GM23338 (cell line): Measurements from ENCODE around the gene STK39. TPM values are rescaled to one million over a fixed set of nuclear protein-coding genes. Genes with fewer than 3 reads are reported as not detected.

Experiments
- ATAC-seq: fragments of 200-7000 bp; cut with Tn5 transposase; 3 replicates; pipeline ENCODE4 v1.9.1; 2020
- DNase-seq: peaks from one replicate; pipeline ENCODE4 v3.0.0-alpha.2; 2015; ENCODE audit warnings: low spot score
- H2AFZ ChIP-seq: fragments of 200-600 bp; sonication (generic); 2 replicates; pipeline ENCODE4 v1.8.0; 2016; ENCODE audit warnings: antibody characterized with exemption, mild to moderate bottlenecking, moderate library complexity
- H3F3A ChIP-seq: fragments of 200-600 bp; sonication (generic); replicated peaks from 2 replicates; pipeline ENCODE4 v1.8.0; 2017; ENCODE audit warnings: antibody characterized with exemption, mixed run types, low read depth
- H3K27ac ChIP-seq: fragments of 200-600 bp; sonication (generic); 2 replicates; pipeline ENCODE4 v1.6.1; 2016; ENCODE audit warnings: low read depth
- H3K27me3 ChIP-seq: fragments of 200-600 bp; sonication (generic); 2 replicates; pipeline ENCODE4 v1.8.0; 2016; ENCODE audit warnings: mild to moderate bottlenecking, mixed run types, moderate library complexity; ENCODE audit not compliant: insufficient read depth
- H3K36me3 ChIP-seq: fragments of 200-600 bp; sonication (generic); 2 replicates; pipeline ENCODE4 v1.8.0; 2016; ENCODE audit warnings: mild to moderate bottlenecking; ENCODE audit not compliant: insufficient read depth
- H3K4me1 ChIP-seq: fragments of 200-600 bp; sonication (generic); 2 replicates; pipeline ENCODE4 v1.8.0; 2016; ENCODE audit warnings: mild to moderate bottlenecking, moderate library complexity; ENCODE audit not compliant: insufficient read depth
- H3K4me2 ChIP-seq: fragments of 200-600 bp; sonication (generic); 2 replicates; pipeline ENCODE4 v1.7.1; 2017; ENCODE audit warnings: mixed run types
- H3K4me3 ChIP-seq: fragments of 200-600 bp; sonication (generic); 2 replicates; pipeline ENCODE4 v1.6.1; 2016; ENCODE audit warnings: mixed run types
- H3K79me2 ChIP-seq: fragments of 200-600 bp; sonication (generic); replicated peaks from 2 replicates; pipeline ENCODE4 v1.8.0; 2017; ENCODE audit warnings: mild to moderate bottlenecking; ENCODE audit not compliant: insufficient read depth
- H3K9me2 ChIP-seq: fragments of 200-600 bp; sonication (generic); 2 replicates; pipeline ENCODE4 v1.8.0; 2017; ENCODE audit not compliant: insufficient read depth
- H4K20me1 ChIP-seq: fragments of 200-600 bp; sonication (generic); replicated peaks from 2 replicates; pipeline ENCODE4 v1.8.0; 2017; ENCODE audit warnings: mild to moderate bottlenecking; ENCODE audit not compliant: insufficient read depth
- H3K27ac Mint-ChIP-seq: 2 replicates; pipeline ENCODE4 v1.8.0; 2020; ENCODE audit warnings: inconsistent platforms, mild to moderate bottlenecking, moderate library complexity, mixed read lengths
- H3K27me3 Mint-ChIP-seq: 3 replicates; pipeline ENCODE4 v1.8.0; 2022; ENCODE audit warnings: low read depth, mild to moderate bottlenecking, moderate library complexity, mixed read lengths, inconsistent platforms; ENCODE audit not compliant: insufficient read depth, poor library complexity
- H3K36me3 Mint-ChIP-seq: 3 replicates; pipeline ENCODE4 v1.8.0; 2021; ENCODE audit warnings: low read depth, mild to moderate bottlenecking, inconsistent platforms, moderate library complexity, mixed read lengths
- H3K4me1 Mint-ChIP-seq: 3 replicates; pipeline ENCODE4 v1.8.0; 2020; ENCODE audit warnings: mild to moderate bottlenecking, inconsistent platforms, mixed read lengths
- H3K4me3 Mint-ChIP-seq: 3 replicates; pipeline ENCODE4 v1.8.0; 2021; ENCODE audit warnings: moderate library complexity, mild to moderate bottlenecking, inconsistent platforms, mixed read lengths
- H3K9me3 Mint-ChIP-seq: 3 replicates; pipeline ENCODE4 v1.8.0; 2020; ENCODE audit warnings: moderate library complexity, mild to moderate bottlenecking, inconsistent platforms, mixed read lengths
- CREB1 ChIP-seq: fragments of 250-450 bp; sonication (Bioruptor Pico); IDR thresholded peaks from 2 replicates; pipeline ENCODE4 v1.5.0; 2020; ENCODE audit warnings: low read depth, mild to moderate bottlenecking, moderate library complexity
- EZH2 ChIP-seq: fragments of 200-600 bp; sonication (generic); IDR thresholded peaks from one replicate; pipeline ENCODE4 v1.8.0; 2017; ENCODE audit warnings: antibody characterized with exemption, mild to moderate bottlenecking, low read depth; ENCODE audit not compliant: unreplicated experiment
- EZH2phosphoT487 ChIP-seq: fragments of 200-600 bp; sonication (generic); IDR thresholded peaks from one replicate; pipeline ENCODE4 v1.8.1; 2018; ENCODE audit warnings: antibody characterized with exemption; ENCODE audit not compliant: unreplicated experiment
- JUNB ChIP-seq: IDR thresholded peaks from one replicate; pipeline ENCODE4 v1.6.1; 2016; ENCODE audit warnings: antibody characterized with exemption; ENCODE audit not compliant: unreplicated experiment
- NANOG ChIP-seq: IDR thresholded peaks from 2 replicates; pipeline ENCODE4 v1.6.1; 2016; ENCODE audit warnings: antibody characterized with exemption, borderline replicate concordance
- POLR2AphosphoS5 ChIP-seq: IDR thresholded peaks from 2 replicates; pipeline ENCODE4 v1.6.1; 2016; ENCODE audit warnings: antibody characterized with exemption, low read depth
- STAT1 ChIP-seq: IDR thresholded peaks from one replicate; pipeline ENCODE4 v1.6.1; 2016; ENCODE audit warnings: antibody characterized with exemption; ENCODE audit not compliant: unreplicated experiment
- ZNF114 ChIP-seq: fragments of 250-450 bp; sonication (Bioruptor Pico); IDR thresholded peaks from 2 replicates; pipeline ENCODE4 v1.5.0; 2020; ENCODE audit warnings: mild to moderate bottlenecking, moderate library complexity
- ZNF331 ChIP-seq: fragments of 250-450 bp; sonication (Bioruptor Pico); IDR thresholded peaks from 2 replicates; pipeline ENCODE4 v1.5.0; 2020; ENCODE audit warnings: low read depth, mild to moderate bottlenecking, moderate library complexity
- polyA plus RNA-seq: library from polyadenylated mRNA; unstranded; fragments of >200 nt; fragmentation: Nextera tagmentation; extraction: Ambion mirVana; gene quantifications from 2 replicates; pipeline ENCODE4 v1.2.1, GENCODE V29; 2016
- total RNA-seq: library from RNA; depleted of rRNA; stranded (reverse); fragments of >200 nt; shearing (Covaris generic); gene quantifications from 2 replicates; pipeline ENCODE4 v1.2.3, GENCODE V29; 2014
- TF ChIP-seq, protein P1 (sequence below): fragments of 250-450 bp; sonication (Bioruptor Pico); IDR thresholded peaks from 2 replicates; pipeline ENCODE4 v1.5.0; 2020; ENCODE audit warnings: mild to moderate bottlenecking, moderate library complexity
- TF ChIP-seq, protein P2 (sequence below): IDR thresholded peaks from one replicate; pipeline ENCODE4 v1.6.1; 2018; ENCODE audit warnings: antibody characterized with exemption; ENCODE audit not compliant: unreplicated experiment
- TF ChIP-seq, protein P3 (sequence below), 2 experiments: fragments of 200-600 bp in 1 of 2; sonication (generic) in 1 of 2; conservative IDR thresholded peaks; 2 replicates each; pipeline versions ENCODE4 v1.5.1 to v1.6.1; 2016 to 2017; ENCODE audit warnings: antibody characterized with exemption in 2 of 2, low read depth in 2 of 2, mild to moderate bottlenecking in 2 of 2, moderate library complexity in 1 of 2
- TF ChIP-seq, protein P4 (sequence below): IDR thresholded peaks from 2 replicates; pipeline ENCODE4 v1.6.1; 2016; ENCODE audit warnings: antibody characterized with exemption

STK39 gene
- total and polyA plus RNA-seq, 2 experiments from 2014 or later: 9.5 to 16.9 TPM

DNA sequence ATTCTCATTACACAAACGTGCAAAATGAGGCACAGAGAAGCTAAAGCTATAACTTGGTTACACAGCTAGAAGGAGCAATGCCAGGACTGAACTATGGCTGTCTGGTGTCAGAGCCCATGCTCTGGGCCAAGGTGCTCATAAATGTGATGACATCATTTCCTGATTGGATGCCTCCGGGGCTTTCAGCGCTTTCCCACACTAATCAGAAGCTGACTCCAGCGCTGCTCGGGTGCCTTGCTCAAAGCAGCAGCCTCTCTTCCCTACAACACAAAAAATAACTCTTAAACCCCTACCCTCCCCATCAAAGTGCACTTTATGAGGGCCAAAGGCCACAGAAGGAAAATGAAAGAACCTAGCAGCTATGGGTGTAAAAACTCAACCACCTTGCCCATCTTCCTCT is 90.7 kb downstream of the STK39 start (continued):
- TF ChIP-seq ZNF114 (CRISPR knock-in tag) (no peak), EZH2phosphoT487 (no peak), JUNB (no peak), CREB1 (no peak)

DNA sequence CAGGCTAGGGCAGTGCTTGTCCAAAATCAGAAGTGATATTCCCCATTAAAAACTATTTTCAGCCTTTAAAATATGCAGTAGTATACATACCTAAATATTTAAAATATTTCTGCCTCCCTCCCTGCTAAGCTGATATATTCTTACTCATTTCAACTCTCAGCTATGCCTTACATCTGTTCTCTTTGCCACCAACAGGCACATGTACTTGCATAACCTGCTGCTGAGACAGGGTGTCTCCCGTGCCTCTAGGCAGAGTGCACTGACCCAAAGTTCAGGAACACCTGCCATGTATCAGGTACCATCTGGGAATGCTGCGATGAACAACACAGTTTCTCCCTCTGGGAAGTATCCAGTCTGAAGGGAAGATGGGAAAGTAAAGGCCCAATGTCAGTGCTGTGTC is 91.7 kb downstream of the STK39 start:
- Histone ChIP-seq H3K79me2 (no peaks in the 10 kb centered on the region), H2AFZ (no peak overlapping the region), H3K4me3 (no peak overlapping the region), H3K4me2 (no peak overlapping the region), H3F3A (no peaks in the 10 kb centered on the region), H3K27ac (no peak overlapping the region), H3K4me1 (peaks cover 4% of the 10 kb centered on the region; the same call in 1 of the 2 replicates), H4K20me1 (no peaks in the 10 kb centered on the region; the same call in 1 of the 2 replicates), H3K27me3 (no peaks in the 10 kb centered on the region), H3K36me3 (no peaks in the 10 kb centered on the region), H3K9me2 (no peaks in the 10 kb centered on the region)
- DNase-seq (no peak), ATAC-seq (no peak)
- Mint-ChIP-seq H3K9me3 (no peaks in the 10 kb centered on the region), H3K36me3 (no peaks in the 10 kb centered on the region), H3K4me3 (no peak overlapping the region), H3K4me1 (peaks cover 3% of the 10 kb centered on the region; the same call in 2 of the 3 replicates), H3K27me3 (peaks cover 2% of the 10 kb centered on the region), H3K27ac (no peak overlapping the region)
- TF ChIP-seq STAT1 (no peak), POLR2AphosphoS5 (no peak), JUNB (no peak), EZH2 (no peak), EZH2phosphoT487 (no peak), CREB1 (no peak), ZNF331 (CRISPR knock-in tag) (no peak), ZNF114 (CRISPR knock-in tag) (no peak), NANOG (no peak)
- TF ChIP-seq, protein P1, sequence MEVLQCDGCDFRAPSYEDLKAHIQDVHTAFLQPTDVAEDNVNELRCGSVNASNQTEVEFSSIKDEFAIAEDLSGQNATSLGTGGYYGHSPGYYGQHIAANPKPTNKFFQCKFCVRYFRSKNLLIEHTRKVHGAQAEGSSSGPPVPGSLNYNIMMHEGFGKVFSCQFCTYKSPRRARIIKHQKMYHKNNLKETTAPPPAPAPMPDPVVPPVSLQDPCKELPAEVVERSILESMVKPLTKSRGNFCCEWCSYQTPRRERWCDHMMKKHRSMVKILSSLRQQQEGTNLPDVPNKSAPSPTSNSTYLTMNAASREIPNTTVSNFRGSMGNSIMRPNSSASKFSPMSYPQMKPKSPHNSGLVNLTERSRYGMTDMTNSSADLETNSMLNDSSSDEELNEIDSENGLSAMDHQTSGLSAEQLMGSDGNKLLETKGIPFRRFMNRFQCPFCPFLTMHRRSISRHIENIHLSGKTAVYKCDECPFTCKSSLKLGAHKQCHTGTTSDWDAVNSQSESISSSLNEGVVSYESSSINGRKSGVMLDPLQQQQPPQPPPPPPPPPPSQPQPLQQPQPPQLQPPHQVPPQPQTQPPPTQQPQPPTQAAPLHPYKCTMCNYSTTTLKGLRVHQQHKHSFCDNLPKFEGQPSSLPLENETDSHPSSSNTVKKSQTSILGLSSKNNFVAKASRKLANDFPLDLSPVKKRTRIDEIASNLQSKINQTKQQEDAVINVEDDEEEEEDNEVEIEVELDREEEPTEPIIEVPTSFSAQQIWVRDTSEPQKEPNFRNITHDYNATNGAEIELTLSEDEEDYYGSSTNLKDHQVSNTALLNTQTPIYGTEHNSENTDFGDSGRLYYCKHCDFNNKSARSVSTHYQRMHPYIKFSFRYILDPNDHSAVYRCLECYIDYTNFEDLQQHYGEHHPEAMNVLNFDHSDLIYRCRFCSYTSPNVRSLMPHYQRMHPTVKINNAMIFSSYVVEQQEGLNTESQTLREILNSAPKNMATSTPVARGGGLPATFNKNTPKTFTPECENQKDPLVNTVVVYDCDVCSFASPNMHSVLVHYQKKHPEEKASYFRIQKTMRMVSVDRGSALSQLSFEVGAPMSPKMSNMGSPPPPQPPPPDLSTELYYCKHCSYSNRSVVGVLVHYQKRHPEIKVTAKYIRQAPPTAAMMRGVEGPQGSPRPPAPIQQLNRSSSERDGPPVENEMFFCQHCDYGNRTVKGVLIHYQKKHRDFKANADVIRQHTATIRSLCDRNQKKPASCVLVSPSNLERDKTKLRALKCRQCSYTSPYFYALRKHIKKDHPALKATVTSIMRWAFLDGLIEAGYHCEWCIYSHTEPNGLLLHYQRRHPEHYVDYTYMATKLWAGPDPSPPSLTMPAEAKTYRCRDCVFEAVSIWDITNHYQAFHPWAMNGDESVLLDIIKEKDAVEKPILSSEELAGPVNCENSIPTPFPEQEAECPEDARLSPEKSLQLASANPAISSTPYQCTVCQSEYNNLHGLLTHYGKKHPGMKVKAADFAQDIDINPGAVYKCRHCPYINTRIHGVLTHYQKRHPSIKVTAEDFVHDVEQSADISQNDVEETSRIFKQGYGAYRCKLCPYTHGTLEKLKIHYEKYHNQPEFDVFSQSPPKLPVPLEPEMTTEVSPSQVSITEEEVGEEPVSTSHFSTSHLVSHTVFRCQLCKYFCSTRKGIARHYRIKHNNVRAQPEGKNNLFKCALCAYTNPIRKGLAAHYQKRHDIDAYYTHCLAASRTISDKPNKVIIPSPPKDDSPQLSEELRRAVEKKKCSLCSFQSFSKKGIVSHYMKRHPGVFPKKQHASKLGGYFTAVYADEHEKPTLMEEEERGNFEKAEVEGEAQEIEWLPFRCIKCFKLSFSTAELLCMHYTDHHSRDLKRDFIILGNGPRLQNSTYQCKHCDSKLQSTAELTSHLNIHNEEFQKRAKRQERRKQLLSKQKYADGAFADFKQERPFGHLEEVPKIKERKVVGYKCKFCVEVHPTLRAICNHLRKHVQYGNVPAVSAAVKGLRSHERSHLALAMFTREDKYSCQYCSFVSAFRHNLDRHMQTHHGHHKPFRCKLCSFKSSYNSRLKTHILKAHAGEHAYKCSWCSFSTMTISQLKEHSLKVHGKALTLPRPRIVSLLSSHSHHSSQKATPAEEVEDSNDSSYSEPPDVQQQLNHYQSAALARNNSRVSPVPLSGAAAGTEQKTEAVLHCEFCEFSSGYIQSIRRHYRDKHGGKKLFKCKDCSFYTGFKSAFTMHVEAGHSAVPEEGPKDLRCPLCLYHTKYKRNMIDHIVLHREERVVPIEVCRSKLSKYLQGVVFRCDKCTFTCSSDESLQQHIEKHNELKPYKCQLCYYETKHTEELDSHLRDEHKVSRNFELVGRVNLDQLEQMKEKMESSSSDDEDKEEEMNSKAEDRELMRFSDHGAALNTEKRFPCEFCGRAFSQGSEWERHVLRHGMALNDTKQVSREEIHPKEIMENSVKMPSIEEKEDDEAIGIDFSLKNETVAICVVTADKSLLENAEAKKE (CRISPR knock-in tag): no peak
- TF ChIP-seq, protein P2, sequence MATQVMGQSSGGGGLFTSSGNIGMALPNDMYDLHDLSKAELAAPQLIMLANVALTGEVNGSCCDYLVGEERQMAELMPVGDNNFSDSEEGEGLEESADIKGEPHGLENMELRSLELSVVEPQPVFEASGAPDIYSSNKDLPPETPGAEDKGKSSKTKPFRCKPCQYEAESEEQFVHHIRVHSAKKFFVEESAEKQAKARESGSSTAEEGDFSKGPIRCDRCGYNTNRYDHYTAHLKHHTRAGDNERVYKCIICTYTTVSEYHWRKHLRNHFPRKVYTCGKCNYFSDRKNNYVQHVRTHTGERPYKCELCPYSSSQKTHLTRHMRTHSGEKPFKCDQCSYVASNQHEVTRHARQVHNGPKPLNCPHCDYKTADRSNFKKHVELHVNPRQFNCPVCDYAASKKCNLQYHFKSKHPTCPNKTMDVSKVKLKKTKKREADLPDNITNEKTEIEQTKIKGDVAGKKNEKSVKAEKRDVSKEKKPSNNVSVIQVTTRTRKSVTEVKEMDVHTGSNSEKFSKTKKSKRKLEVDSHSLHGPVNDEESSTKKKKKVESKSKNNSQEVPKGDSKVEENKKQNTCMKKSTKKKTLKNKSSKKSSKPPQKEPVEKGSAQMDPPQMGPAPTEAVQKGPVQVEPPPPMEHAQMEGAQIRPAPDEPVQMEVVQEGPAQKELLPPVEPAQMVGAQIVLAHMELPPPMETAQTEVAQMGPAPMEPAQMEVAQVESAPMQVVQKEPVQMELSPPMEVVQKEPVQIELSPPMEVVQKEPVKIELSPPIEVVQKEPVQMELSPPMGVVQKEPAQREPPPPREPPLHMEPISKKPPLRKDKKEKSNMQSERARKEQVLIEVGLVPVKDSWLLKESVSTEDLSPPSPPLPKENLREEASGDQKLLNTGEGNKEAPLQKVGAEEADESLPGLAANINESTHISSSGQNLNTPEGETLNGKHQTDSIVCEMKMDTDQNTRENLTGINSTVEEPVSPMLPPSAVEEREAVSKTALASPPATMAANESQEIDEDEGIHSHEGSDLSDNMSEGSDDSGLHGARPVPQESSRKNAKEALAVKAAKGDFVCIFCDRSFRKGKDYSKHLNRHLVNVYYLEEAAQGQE: no peak
- TF ChIP-seq, protein P3, sequence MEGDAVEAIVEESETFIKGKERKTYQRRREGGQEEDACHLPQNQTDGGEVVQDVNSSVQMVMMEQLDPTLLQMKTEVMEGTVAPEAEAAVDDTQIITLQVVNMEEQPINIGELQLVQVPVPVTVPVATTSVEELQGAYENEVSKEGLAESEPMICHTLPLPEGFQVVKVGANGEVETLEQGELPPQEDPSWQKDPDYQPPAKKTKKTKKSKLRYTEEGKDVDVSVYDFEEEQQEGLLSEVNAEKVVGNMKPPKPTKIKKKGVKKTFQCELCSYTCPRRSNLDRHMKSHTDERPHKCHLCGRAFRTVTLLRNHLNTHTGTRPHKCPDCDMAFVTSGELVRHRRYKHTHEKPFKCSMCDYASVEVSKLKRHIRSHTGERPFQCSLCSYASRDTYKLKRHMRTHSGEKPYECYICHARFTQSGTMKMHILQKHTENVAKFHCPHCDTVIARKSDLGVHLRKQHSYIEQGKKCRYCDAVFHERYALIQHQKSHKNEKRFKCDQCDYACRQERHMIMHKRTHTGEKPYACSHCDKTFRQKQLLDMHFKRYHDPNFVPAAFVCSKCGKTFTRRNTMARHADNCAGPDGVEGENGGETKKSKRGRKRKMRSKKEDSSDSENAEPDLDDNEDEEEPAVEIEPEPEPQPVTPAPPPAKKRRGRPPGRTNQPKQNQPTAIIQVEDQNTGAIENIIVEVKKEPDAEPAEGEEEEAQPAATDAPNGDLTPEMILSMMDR (conservative IDR thresholded peaks at IDR 0.05; ENCODE audit: low read depth in 2 of 2): no peak
- TF ChIP-seq, protein P4, sequence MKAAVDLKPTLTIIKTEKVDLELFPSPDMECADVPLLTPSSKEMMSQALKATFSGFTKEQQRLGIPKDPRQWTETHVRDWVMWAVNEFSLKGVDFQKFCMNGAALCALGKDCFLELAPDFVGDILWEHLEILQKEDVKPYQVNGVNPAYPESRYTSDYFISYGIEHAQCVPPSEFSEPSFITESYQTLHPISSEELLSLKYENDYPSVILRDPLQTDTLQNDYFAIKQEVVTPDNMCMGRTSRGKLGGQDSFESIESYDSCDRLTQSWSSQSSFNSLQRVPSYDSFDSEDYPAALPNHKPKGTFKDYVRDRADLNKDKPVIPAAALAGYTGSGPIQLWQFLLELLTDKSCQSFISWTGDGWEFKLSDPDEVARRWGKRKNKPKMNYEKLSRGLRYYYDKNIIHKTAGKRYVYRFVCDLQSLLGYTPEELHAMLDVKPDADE: no peak
